ENCODE data around the gene SPATA9.
"Not testable (repeated sequence)": the region's sequence is repeated elsewhere in the genome, so short reads cannot be mapped to it uniquely, and the experiment has no call there.

SPATA9 gene

DNA sequence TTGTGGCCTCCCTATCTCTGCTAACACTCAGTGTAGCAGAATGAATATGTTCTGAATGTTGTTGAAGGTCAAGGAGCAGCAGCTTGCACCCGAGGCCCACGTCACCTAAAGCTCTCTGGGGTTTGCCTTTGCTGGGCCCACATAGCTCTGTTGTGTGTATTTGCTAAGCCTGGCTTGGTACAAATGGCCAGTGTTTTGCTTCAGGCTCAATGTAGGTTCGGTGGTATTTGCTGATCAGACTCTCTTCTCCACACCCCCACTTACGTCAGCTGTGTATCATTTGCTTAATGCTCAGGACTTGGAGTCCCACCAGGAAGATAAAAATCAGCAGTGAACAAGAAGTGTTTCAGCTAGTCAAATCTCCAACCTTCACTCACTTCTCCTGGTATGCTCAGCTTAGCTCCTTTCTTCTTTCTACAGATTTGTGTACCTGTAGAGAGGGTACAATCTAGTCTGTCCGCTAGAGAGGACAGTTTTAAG, 41.0 kb downstream of the SPATA9 start:
- FAIRE-seq: no peak

DNA sequence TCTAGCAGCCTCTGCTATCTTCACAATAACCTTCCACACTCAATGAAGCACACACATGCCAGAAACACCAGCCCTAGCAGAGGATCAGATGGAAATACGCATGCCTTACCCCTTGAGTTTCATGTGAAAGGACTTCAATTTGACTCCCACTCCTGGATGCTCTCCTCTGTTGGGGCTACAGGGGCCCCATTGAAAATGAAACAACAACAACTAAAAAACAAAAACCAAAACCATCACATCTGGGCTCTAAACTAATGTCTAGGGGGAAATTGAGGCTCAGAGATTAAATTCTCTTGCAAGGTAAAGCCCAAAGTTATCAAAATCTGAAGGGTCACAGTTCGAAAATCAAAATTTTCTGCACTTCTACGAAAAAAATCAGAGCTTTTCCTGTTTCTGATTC, 44.2 kb downstream of the SPATA9 start:
- no peak for FAIRE-seq

DNA sequence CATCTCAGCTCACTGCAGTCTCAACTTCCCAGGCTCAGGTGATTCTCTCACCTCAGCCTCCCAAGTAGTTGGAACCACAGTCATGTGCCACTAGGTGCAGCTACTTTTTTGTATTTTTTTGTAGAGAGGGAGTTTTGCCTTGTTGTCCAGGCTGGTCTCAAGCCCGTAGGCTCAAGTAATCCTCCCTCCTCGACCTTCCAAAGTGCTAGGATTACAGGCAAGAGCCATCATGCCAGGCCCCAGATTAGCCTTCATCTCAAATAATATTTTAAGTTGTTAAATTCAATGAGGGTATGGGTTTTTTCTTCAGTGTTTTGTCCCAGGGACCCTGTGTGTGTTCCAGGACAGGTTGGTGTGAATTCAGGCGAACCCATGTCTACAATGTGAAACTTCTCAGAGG, 48.7 kb downstream of the SPATA9 start:
- FAIRE-seq: no peak

DNA sequence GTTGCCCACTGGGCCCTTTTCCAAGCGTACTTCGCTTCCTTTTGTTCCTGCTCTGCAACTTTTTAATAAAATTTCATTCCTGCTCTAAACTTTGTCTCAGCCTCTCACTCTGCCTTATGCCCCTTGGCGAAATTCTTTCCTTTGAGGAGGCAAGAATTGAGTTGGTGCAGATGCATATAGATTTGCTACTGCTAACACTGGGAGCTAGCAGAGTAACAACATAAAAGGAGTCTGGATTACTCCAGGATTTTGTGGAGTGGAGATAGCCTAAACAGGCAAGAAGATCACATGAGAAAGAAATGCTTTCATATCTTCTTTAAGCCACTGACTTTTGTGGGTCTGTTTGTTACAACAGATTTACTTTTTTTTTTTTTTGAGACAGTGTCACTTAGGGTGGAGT, 49.1 kb downstream of the SPATA9 start:
- FAIRE-seq: no peak

DNA sequence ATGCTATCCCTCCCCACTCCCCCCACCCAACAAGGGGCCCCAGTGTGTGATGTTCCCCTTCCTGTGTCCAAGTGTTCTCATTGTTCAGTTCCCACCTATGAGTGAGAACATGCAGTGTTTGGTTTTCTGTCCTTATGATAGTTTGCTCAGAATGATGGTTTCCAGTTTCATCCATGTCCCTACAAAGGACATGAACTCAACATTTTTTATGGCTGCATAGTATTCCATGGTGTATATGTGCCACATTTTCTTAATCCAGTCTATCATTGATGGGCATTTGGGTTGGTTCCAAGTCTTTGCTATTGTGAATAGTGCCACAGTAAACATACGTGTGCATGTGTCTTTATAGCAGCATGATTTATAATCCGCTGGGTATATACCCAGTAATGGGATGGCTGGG, 49.8 kb downstream of the SPATA9 start:
- FAIRE-seq: not testable (repeated sequence)

DNA sequence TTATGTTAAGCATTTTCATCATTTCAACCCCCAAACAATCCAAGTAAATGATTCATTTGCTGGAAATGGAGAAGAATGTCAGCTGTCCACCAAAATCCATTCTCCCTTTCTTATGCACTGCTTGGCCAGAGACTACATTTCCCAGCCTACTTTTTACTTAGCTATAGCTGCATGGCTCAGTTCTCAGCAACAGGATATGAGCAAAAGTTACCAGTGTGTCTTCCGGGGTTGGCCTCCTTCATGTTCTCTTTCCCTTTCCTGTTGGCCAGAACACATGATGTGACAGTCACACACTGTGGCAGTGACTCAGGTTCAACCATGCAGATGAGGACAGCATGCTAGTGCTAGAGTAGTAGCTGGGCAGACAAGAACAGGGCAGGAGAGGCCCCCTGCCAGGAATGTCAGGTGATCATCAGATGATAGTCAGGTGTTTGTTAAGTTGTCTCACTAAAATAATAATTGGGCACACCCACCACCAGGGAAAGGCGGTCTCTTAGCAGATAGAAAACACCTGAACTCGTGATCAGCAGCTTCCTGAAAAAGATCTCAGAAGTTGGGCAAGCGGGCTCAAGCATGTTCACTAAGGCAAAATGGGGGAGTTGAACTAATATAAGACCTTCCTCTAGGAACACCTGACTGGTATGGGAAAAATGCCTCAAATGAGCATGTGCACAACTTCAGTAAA, 50.7 kb downstream of the SPATA9 start:
- FAIRE-seq: no peak

DNA sequence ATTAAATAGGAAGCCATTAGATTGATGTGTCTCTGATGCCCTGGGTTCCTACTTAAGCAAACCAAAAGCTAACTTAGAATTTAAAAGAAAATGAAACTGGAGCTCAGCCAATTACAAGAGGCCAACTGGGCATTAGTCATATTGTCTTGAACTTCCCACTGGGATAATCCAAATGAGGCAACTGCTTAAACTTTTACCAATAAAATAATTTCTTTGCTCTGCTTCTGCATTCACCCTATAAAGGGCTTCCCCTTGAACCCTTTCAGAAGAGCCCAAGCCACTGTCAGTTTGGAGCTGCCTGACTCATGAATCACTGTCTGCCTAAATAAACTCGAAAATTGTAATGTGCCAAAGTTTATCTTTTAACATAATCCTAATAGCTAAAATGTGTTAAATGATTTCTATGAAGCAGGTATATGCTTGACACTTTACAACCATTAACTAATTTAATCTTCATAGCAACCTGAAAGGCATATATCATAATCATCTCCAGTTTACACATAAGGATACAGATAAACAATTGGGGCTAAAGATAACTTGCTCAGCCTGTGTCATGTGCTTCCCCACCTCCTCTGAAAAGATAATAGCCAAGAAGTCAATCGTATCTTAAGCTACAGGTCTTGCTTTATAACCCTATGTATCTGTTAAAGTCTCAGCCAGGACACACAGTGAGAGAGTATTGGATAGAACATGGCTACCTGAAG, 51.4 kb downstream of the SPATA9 start:
- no peak for FAIRE-seq

DNA sequence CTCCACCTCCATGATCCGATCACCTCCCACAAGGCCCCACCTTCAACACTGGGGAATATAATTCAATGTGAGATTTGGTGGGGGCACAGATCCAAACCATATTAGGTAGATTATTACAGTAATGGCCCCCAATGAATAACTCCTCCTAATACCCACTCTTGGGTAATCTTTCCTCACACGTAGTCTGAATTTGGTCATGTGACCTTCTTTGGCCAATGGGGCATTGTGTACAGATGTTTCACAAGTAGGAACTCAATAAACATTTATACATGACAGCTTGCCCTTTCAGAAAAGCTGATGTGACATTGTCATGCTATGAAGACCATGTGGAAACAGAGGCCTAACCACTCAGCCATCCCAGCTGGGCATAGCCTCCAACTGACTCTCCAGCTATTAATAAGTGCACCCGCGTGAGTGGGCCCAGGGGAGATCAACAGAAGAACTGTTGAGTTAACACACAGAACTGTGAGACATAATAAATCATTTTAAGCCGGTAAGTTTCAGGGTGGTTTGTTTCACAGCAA, 52.3 kb downstream of the SPATA9 start:
- no peak for FAIRE-seq

DNA sequence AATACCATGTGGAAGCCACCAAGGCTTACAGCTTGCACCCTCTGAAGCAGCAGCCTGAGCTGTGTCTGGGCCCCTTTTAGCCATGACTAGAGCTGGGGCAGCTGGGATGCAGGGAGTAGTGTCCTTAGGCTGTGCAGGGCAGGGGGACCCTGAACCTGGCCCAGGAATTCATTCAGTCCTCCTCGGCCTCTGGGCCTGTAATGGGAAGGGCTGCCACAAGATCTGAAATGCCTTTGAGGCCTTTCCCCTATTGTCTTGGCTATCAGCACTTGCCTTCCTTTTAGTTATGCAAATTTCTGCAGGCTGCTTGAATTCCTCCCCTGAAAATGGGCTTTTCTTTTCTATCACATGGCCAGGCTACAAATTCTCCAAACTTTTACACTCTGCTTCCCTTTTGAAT, 53.9 kb downstream of the SPATA9 start:
- no peak for FAIRE-seq

DNA sequence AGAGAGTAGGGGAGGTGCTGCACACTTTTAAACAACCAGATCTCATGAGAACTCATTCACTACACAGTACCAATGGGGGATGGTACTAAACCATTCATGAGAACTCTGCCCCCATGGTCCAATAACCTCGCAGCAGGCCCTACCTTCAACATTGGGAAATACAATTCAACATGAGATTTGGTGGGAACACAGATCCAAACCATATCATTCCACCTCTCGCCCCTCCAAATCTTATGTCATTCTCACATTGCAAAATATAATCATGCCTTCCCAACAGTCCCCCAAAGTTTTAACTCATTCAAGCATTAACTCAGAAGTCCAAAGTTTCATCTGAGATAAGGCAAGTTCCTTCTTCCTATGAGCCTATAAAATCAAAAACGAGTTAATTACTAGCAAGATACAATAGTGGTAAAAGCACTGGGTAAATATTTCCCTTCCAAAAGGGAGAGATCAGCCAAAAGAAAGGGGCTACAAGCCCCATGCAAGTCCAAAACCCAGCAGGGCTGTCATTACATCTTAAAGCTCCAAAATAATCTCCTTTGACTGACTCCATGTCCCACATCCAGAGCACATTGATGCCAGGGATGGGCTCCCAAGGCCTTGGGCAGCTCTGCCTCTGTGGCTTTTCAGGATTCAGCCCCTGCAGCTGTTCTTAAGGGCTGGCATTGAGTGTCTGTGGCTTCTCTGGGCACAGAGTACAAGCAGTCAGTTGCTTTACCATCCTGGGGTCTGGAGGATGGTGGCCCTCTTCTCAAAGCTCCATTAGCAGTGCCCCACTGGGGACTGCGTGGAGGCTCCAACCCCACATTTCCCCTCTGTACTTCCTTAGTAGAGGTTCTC, 54.6 kb downstream of the SPATA9 start:
- no peak for FAIRE-seq

DNA sequence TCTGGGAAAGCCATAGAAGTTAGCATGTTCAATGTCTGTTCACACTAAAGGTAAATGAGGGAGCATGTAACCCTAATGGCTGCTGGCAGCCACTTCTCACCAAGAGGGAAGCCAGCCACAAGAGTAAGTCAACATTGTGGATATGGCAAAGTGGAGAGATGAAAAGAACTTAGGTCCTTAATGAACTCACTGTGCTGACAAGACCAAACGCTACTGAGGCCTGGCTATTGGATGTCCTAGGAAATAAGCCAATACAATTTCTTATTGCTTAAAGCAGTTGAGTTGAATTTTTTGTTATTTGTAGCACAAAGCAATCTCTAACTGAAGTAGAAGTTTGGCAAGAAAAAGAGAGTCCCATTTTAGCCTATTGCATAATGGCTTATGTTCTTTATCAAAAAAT, 56.1 kb downstream of the SPATA9 start:
- FAIRE-seq: no peak

DNA sequence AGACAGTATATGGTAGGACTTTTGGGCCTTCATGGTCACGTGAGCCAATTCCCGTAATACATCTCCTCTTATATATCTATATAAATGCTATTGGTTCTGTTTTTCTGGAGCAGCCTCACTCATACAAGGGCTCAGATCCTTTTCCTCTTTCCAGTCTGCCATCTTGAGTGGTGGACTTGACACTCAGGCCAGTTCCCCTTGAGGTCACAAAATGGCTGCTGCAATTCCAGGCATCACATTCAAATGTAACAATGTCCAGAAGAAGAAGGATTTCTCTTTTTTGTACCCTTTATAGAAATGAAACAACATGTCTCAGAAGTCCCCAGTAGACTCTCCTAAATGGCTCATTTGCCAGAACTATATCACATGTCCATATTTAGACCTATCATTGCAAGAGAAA, 58.4 kb downstream of the SPATA9 start:
- FAIRE-seq: no peak

DNA sequence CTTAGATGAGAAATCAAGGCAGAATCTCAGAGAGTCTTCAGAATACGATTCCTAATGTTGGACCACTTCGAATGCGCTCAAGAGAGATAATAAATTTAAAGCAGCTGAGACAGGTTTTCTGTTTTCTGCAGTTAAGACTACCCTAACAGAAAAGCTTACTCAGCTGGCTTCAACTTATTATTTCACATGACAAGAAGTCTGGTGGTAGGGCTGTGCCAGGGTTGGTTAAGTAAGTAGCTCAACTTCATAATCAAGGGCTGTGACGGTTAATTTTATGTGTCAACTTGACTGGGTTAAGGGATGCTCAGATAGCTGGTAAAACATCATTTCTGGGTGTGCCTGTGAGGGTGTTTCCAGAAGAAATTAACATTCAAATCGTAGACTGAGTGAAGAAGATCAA, 59.1 kb downstream of the SPATA9 start:
- FAIRE-seq: no peak

DNA sequence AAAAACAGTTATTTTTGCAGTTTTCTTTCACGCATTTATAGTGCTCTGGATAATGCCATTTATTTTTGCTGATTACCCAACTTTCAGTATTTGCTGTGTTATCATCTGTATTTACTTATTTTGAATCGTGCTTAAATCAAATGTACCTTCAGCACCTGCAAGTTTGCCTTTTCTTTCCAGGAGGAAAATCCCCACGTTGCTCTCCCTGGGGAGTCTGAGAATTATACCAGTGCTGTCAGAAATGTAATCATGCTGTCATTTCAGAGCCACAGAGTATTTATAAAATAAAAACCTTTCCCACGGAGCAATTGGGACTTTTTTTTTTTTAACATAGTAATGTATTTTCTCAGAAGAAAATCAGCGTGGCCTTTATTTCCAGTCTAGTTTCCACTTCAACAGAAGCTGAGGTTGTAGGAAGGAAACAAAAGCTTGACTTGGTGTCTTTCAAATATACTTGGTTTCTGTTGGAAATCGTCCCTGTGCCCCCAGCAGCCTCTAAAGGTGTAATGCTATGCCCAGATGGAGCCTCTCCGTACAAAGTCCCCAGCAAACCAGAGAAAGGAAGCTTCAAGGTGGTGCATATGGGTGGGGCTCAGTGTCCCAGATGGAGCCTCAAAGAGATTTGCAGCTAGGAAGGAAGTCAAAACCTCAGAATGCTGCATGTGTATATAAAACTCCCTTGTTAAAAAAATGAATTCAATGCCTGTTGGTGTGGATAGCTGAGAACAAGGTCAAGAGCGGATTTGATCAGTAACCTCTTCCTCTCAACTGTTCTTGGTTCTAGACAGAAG, 60.8 kb downstream of the SPATA9 start:
- no peak for FAIRE-seq

DNA sequence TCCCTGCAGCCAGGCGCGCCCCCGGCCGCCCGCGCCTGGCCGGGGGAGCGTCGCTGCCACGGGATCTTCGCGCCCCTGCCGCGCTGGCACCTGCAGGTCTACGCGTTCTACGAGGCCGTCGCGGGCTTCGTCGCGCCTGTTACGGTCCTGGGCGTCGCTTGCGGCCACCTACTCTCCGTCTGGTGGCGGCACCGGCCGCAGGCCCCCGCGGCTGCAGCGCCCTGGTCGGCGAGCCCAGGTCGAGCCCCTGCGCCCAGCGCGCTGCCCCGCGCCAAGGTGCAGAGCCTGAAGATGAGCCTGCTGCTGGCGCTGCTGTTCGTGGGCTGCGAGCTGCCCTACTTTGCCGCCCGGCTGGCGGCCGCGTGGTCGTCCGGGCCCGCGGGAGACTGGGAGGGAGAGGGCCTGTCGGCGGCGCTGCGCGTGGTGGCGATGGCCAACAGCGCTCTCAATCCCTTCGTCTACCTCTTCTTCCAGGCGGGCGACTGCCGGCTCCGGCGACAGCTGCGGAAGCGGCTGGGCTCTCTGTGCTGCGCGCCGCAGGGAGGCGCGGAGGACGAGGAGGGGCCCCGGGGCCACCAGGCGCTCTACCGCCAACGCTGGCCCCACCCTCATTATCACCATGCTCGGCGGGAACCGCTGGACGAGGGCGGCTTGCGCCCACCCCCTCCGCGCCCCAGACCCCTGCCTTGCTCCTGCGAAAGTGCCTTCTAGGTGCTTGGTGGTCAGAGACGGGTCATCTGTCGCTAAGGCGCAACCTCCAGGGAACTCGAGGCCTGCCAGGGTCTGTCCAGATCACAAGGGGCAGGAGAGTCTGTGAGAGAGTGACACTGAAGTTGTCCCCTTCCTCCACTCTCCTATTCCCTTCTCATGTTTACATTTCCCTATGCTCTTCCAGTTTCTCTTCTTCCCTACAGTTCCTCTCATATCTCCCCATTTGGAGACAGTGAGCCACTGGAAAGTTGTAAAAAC, 61.6 kb downstream of the SPATA9 start:
- no peak for FAIRE-seq

DNA sequence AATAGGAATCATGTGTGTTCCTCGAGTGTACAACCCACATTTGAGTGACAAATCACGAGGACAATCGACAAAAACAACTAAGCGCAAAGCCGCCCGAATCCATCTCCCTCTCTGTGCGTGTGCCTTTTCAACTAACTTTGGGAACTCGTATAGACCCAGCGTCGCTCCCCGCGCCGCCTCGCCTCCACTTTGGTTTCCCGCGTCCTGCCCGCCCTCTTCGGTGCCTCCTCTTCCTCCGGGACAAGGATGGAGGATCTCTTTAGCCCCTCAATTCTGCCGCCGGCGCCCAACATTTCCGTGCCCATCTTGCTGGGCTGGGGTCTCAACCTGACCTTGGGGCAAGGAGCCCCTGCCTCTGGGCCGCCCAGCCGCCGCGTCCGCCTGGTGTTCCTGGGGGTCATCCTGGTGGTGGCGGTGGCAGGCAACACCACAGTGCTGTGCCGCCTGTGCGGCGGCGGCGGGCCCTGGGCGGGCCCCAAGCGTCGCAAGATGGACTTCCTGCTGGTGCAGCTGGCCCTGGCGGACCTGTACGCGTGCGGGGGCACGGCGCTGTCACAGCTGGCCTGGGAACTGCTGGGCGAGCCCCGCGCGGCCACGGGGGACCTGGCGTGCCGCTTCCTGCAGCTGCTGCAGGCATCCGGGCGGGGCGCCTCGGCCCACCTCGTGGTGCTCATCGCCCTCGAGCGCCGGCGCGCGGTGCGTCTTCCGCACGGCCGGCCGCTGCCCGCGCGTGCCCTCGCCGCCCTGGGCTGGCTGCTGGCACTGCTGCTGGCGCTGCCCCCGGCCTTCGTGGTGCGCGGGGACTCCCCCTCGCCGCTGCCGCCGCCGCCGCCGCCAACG, 62.5 kb downstream of the SPATA9 start, which contains the start of gene GPR150:
Gene GPR150 (plus strand): TSS at position 58 of the 840 bp plus-strand sequence. CDS start 189 bp downstream, at position 247.
- FAIRE-seq: no peak

DNA sequence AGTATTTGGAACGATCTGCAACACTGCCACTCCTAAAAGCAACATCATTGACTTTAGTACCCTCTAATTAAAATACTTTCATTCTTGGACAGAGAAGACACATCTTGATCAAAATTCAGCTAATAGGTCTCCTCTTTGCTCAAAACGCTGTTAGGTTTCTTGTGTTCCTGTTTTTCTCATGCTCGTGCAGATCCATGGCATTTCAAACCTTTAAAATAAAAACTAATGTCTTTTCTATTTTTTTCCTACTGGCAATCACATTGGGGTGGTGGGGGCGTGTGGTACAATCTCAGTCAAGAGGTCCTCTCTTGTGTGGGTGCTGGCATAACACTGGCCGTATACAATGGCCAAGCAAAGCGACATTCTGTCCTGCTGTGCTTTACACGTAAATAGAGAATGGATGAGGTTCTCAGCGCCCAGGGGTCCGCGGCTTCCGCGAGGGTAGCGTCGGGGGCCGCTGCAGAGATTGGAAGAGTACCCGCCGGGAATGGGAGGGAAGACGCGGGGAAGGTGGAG, 63.2 kb downstream of the SPATA9 start:
- no peak for FAIRE-seq

DNA sequence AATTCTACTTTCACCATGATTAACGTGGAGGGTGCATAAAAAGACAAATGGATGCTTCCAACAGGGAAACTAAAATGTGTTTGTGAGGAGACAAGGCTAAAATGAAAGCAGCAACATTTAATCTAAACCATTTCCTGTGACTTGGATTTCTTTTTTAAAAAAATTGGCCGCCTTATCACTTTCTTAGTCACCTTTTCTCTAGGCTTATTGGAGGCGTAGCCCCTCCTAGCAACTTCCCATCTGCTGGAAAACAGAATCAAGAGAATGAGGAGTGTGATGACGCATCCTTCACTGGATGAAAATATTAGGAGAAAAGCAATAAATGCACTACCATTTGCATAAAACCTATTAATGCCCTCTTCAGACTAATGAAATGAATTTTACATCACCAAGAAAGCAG, 63.7 kb downstream of the SPATA9 start:
- no peak for FAIRE-seq

DNA sequence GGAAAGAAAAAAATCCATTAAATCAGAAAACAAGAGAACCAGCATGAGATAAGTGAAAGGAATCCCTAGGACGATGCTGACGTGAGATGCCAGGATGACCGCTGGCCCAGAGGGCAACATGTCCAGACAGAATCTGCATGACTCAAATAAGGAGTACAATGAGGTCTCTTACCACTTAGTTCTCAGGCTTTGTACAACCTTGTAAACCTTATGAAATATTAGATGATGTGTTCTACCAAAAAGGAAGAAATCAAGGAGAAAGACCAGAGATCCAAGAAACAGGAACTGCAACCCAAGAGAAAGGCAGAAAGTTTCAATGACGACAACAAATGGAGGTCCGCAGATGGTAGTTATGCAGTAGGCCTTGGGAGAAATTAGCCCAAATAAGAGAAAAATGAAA, 65.7 kb downstream of the SPATA9 start:
- FAIRE-seq: no peak

DNA sequence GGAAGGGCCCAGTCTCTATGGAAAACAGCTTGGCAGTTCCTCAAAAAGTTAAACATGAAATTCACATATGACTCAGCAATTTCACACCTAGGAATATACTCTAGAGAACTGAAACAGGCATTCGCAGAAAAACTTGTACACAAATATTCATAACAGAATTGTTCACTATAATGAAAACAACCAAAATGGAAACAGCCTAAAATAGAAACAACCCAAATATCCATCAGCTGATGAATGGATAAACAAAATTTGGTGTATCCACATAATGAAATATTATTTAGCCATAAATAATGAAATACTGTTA, 67.7 kb downstream of the SPATA9 start:
- FAIRE-seq: no peak

Measured in TTC549 (cell line).